ENCODE data around the gene ANKRD28. TPM values are rescaled to one million over a fixed set of nuclear protein-coding genes. Genes with fewer than 3 reads are reported as not detected.

The ANKRD28 gene
- total RNA-seq, 1 experiment from 2014 or later, result 53.0 TPM

DNA sequence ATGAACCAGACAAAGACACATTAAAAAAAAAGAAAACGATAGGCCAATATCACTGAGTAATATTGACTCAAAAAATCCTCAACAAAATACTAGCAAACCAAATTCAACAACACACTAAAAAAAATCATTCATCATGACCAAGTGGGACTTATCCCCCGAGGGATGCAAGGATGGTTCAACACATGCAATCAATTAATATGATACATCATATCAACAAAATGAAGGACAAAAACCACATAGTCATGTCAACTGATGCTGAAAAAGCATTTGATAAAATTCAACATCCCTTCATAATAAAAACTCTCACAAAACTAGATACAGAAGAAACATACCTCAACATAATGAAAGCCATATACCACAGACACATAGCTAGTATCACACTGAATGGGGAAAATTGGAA lies 41.8 kb upstream of the ANKRD28 start:
- H2AFZ ChIP-seq (ENCODE audit: low read length), result no peak overlapping the region
- ChIA-PET CTCF (no interaction called here), POLR2A (ENCODE audit: unreplicated experiment) (no interaction called here)
- H3K9ac ChIP-seq (ENCODE audit: low read length), result no peak overlapping the region
- no peak overlapping the region for H3K27ac ChIP-seq (ENCODE audit: low read length)
- H3K79me2 ChIP-seq (ENCODE audit: low read length), result peaks cover 97% of the 10 kb centered on the region
- ATAC-seq (no peak), DNase-seq (no peak)
- H4K20me1 ChIP-seq (ENCODE audit: low read length), result no peaks in the 10 kb centered on the region
- H3K4me2 ChIP-seq (ENCODE audit: low read length), result no peak overlapping the region
- intact Hi-C loops (cut with micrococcal nuclease), result no loop called here
- no peaks in the 10 kb centered on the region for H3K36me3 ChIP-seq (ENCODE audit: low read depth, low read length)
- H3K9me3 ChIP-seq (ENCODE audit: low read length), result no peaks in the 10 kb centered on the region
- no peaks in the 10 kb centered on the region for H3F3A ChIP-seq (ENCODE audit: low read length, unreplicated experiment)
- TF ChIP-seq, protein P1, sequence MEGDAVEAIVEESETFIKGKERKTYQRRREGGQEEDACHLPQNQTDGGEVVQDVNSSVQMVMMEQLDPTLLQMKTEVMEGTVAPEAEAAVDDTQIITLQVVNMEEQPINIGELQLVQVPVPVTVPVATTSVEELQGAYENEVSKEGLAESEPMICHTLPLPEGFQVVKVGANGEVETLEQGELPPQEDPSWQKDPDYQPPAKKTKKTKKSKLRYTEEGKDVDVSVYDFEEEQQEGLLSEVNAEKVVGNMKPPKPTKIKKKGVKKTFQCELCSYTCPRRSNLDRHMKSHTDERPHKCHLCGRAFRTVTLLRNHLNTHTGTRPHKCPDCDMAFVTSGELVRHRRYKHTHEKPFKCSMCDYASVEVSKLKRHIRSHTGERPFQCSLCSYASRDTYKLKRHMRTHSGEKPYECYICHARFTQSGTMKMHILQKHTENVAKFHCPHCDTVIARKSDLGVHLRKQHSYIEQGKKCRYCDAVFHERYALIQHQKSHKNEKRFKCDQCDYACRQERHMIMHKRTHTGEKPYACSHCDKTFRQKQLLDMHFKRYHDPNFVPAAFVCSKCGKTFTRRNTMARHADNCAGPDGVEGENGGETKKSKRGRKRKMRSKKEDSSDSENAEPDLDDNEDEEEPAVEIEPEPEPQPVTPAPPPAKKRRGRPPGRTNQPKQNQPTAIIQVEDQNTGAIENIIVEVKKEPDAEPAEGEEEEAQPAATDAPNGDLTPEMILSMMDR (conservative IDR thresholded peaks at IDR 0.05; ENCODE audit: low read depth, low read length), result no peak
- TF ChIP-seq EZH2 (IDR thresholded peaks at IDR 0.05; ENCODE audit: low read length, unreplicated experiment), result no peak
- no peak for TF ChIP-seq EZH2phosphoT487 (IDR thresholded peaks at IDR 0.05; ENCODE audit: borderline replicate concordance, low read length)
- no TSS peak for BruUV-seq (replicated peaks)
- no peaks in the 10 kb centered on the region for H3K4me1 ChIP-seq (ENCODE audit: insufficient read depth, low read length)
- H3K4me3 ChIP-seq (ENCODE audit: low read length), result no peak overlapping the region
- H3K27me3 ChIP-seq (ENCODE audit: low read length), result no peaks in the 10 kb centered on the region
- no peaks in the 10 kb centered on the region for H3K9me2 ChIP-seq (replicated peaks; ENCODE audit: low read length)

DNA sequence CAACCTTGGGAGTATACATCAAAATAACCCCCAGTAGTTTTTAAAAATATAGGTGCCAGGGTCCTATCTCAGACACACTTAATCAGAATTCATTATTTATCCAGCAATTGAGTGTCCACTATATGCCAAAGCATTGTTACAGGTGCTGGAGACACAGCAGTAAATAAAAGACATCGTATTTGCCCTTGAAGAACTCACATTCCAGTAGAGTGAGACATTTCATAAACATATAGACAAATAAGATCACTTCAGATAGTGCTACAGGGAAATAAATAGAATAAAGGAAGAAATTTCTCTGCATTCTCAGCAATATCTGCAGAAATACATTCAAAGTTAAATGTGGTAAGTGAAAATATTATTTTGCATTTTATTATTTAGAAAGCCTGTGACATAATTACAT lies 34.1 kb upstream of the ANKRD28 start:
- H4K20me1 ChIP-seq (ENCODE audit: low read length), result peaks cover 13% of the 10 kb centered on the region; the same call in 1 of the 2 replicates
- BruUV-seq (replicated peaks), result no TSS peak
- POLR2A ChIA-PET (ENCODE audit: unreplicated experiment), result interaction anchor here (0.7 kb wide), 1 partner anchor 28 kb away, joined by 5 read pairs; no protein-coding TSS in a partner anchor
- H3K4me2 ChIP-seq (ENCODE audit: low read length), result no peak overlapping the region
- peak; percentile 50 for DNase-seq
- no peak overlapping the region for H2AFZ ChIP-seq (ENCODE audit: low read length)
- no peaks in the 10 kb centered on the region for H3K9me2 ChIP-seq (replicated peaks; ENCODE audit: low read length)
- no peaks in the 10 kb centered on the region for H3K27me3 ChIP-seq (ENCODE audit: low read length)
- no peak overlapping the region for H3K27ac ChIP-seq (ENCODE audit: low read length)
- no peaks in the 10 kb centered on the region for H3K36me3 ChIP-seq (ENCODE audit: low read depth, low read length)
- CTCF ChIA-PET, result no interaction called here
- peaks cover 12% of the 10 kb centered on the region for H3K4me1 ChIP-seq (ENCODE audit: insufficient read depth, low read length)
- ATAC-seq, result peak; percentile 99
- no peaks in the 10 kb centered on the region for H3K9me3 ChIP-seq (ENCODE audit: low read length)
- no peak overlapping the region for H3K4me3 ChIP-seq (ENCODE audit: low read length)
- H3K79me2 ChIP-seq (ENCODE audit: low read length), result peaks cover 79% of the 10 kb centered on the region
- TF ChIP-seq EZH2 (IDR thresholded peaks at IDR 0.05; ENCODE audit: low read length, unreplicated experiment) (no peak), EZH2phosphoT487 (IDR thresholded peaks at IDR 0.05; ENCODE audit: borderline replicate concordance, low read length) (no peak)
- TF ChIP-seq, protein P1 (conservative IDR thresholded peaks at IDR 0.05; ENCODE audit: low read depth, low read length), result no peak
- H3F3A ChIP-seq (ENCODE audit: low read length, unreplicated experiment), result no peaks in the 10 kb centered on the region
- intact Hi-C loops (cut with micrococcal nuclease), result no loop called here
- no peak overlapping the region for H3K9ac ChIP-seq (ENCODE audit: low read length)

DNA sequence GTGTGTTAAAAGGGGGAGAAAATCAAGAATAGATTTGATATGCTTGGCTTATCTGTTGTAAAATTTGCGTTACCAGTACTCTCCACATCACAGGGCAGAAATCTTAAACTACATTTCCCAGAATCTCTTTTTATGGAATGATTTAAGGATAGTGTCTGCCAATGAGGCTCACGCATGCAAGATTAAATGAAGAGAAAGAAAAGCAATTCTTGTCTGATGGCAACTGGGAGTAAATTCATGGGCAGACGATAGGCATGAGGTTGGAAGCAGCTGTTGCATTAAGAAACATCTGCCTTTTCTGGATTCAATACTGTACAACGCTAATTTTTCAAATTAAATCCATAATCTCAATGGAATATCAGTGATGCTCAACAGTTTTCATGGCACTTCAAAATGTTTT lies 27.2 kb upstream of the ANKRD28 start:
- Histone ChIP-seq H3K4me3 (ENCODE audit: low read length) (no peak overlapping the region), H3K9ac (ENCODE audit: low read length) (no peak overlapping the region), H3K27me3 (ENCODE audit: low read length) (no peaks in the 10 kb centered on the region), H4K20me1 (ENCODE audit: low read length) (0 out of 2 replicates have a peak, but pooled peaks cover 2% of the 10 kb centered on the region), H3K79me2 (ENCODE audit: low read length) (peaks cover 92% of the 10 kb centered on the region), H3K27ac (ENCODE audit: low read length) (no peak overlapping the region), H3K36me3 (ENCODE audit: low read depth, low read length) (no peaks in the 10 kb centered on the region), H2AFZ (ENCODE audit: low read length) (no peak overlapping the region), H3F3A (ENCODE audit: low read length, unreplicated experiment) (no peaks in the 10 kb centered on the region), H3K4me1 (ENCODE audit: insufficient read depth, low read length) (no peaks in the 10 kb centered on the region), H3K9me3 (ENCODE audit: low read length) (no peaks in the 10 kb centered on the region), H3K9me2 (replicated peaks; ENCODE audit: low read length) (no peaks in the 10 kb centered on the region), H3K4me2 (ENCODE audit: low read length) (no peak overlapping the region)
- intact Hi-C loops (cut with micrococcal nuclease), result no loop called here
- ChIA-PET POLR2A (ENCODE audit: unreplicated experiment) (no interaction called here), CTCF (no interaction called here)
- TF ChIP-seq EZH2phosphoT487 (IDR thresholded peaks at IDR 0.05; ENCODE audit: borderline replicate concordance, low read length) (no peak), EZH2 (IDR thresholded peaks at IDR 0.05; ENCODE audit: low read length, unreplicated experiment) (no peak)
- TF ChIP-seq, protein P1 (conservative IDR thresholded peaks at IDR 0.05; ENCODE audit: low read depth, low read length), result no peak
- no TSS peak for BruUV-seq (replicated peaks)
- ATAC-seq (no peak), DNase-seq (no peak)

Measured in PC-3 (cell line).